K562 treated with DMSO at 1 percent for 4 hours (cell line): ENCODE results near the gene MOCS2. TPM values are rescaled to one million over a fixed set of nuclear protein-coding genes. Genes with fewer than 3 reads are reported as not detected.

Source experiments
- total RNA-seq: library from RNA; unstranded; fragments of 300-600 nt; gene quantifications from 2 replicates; pipeline ENCODE4 v1.2.3, GENCODE V29; 2022; ENCODE audit not compliant: insufficient read depth

MOCS2 gene
- total RNA-seq: 15.6 and 25.7 TPM in 2 replicates

DNA sequence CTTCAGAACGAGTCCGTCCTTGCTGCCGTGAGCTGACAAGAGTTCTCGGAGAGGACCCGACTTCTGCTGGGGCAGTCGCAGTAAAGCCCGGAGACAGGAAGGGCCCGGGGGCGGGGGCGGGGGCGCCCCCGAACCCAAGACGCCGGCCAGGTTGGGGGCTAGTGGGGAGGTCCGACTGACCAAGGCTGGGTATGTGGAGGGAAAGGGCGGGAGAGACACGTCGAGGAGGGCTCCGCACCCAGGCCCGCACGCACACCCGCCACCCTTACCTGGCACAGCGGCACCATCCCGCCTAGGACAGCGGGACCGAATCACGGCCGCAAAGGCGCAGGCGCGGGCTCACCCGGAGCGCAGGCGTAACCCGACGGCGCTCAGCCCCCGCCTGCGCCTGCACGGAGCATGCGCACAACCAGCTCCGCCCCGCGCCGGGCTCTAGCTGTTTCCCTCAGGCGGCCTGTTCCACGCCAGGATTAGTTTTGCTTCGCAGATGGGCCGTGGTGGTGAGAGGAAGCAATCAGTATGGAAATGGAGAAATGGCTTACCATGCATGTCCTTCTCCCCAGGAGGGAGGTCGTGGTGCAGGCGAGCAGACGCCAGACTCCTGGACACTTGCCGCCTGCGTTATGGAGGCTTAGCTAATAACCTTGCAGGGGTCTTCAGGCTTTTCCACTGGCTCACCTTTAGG, at the start of gene MOCS2:
Gene MOCS2, minus strand, starts transcription at position 315 of the 685 bp plus-strand sequence. CDS start 2,583 bp downstream, outside the sequence.

Other genes with a start within 250 kb of the MOCS2 start
- gene ITGA2, start 120.4 kb downstream of the MOCS2 start, total RNA-seq: not detected in 2 replicates